Heart left ventricle (tissue), 16 donors: ENCODE results near the gene DTX3. TPM values are rescaled to one million over a fixed set of nuclear protein-coding genes. Genes with fewer than 3 reads are reported as not detected.

Experiments
- ATAC-seq, 4 donors: fragments of 200-7000 bp; cut with Tn5 transposase; one replicate each; pipeline ENCODE4 v1.9.1; 2020 to 2022; ENCODE audit warnings: moderate library complexity in 4 of 4, mild to moderate bottlenecking in 3 of 4, moderate number of reproducible peaks in 1 of 4
- DNase-seq, 5 donors: peaks; one replicate each; pipeline ENCODE4 v3.0.0-alpha.2; 2020
- H3K27ac ChIP-seq, 12 donors: fragments of 200-600 bp; sonication (generic) in 4 of 12; one replicate each; pipeline versions ENCODE4 v1.5.0 to v1.8.0; 2016 to 2022; ENCODE audit warnings: mild to moderate bottlenecking in 2 of 12
- H3K27me3 ChIP-seq, 9 donors: fragments of 200-600 bp; sonication (generic) in 2 of 9; one replicate each; pipeline versions ENCODE4 v1.5.1 to v1.8.0; 2016 to 2022; ENCODE audit warnings: mild to moderate bottlenecking in 3 of 9
- H3K36me3 ChIP-seq, 9 donors: fragments of 200-600 bp; sonication (generic) in 2 of 9; one replicate each; pipeline versions ENCODE4 v1.5.0 to v1.8.0; 2018 to 2022; ENCODE audit warnings: mild to moderate bottlenecking in 2 of 9
- H3K4me1 ChIP-seq, 12 donors: fragments of 200-600 bp; sonication (generic) in 4 of 12; one replicate each; pipeline versions ENCODE4 v1.5.0 to v1.8.0; 2016 to 2022; ENCODE audit warnings: mild to moderate bottlenecking in 3 of 12
- H3K4me3 ChIP-seq, 12 donors: fragments of 200-600 bp; sonication (generic) in 4 of 12; one replicate each; pipeline versions ENCODE4 v1.5.0 to v1.8.0; 2017 to 2022; ENCODE audit warnings: mild to moderate bottlenecking in 9 of 12, moderate library complexity in 4 of 12
- H3K9me3 ChIP-seq, 12 donors: fragments of 200-600 bp; sonication (generic) in 4 of 12; one replicate each; pipeline versions ENCODE4 v1.5.0 to v1.8.0; 2016 to 2022; ENCODE audit warnings: mild to moderate bottlenecking in 1 of 12
- POLR2A ChIP-seq, 2 donors: fragments of 450-650 bp; IDR thresholded peaks; one replicate each; pipeline ENCODE4 v1.6.1; 2017; ENCODE audit warnings: antibody characterized with exemption in 2 of 2, mild to moderate bottlenecking in 2 of 2, moderate library complexity in 2 of 2
- WGBS, 4 donors: extraction: QIAGEN DNeasy Blood & Tissue Kit in 2 of 4; methylation state at CpG; one replicate each; pipeline versions ENCODE4 v1.1.5 to v1.1.7; 2013 to 2018; 5-methylcytosine and 5-hydroxymethylcytosine counted together
- intact Hi-C, 10 donors: fragments of 100-400 bp; cut with DNase I; formaldehyde crosslinking; loops; one replicate each; pipeline versions ENCODE4 v1.11.1 to v1.14.2; 2022
- polyA plus RNA-seq, 2 donors: library from polyadenylated mRNA; stranded (reverse); fragments of 200-250 nt; gene quantifications; one replicate each; pipeline ENCODE4 v1.2.3, GENCODE V29; 2013
- total RNA-seq, 9 donors: library from RNA; depleted of rRNA in 2 of 9; stranded (reverse); fragments of >200 nt in 2 of 9; fragmentation: NEBNext Ultra II Directional in 3 of 9; extraction: Animal tissue kit (Norgen Biotek cat#: 25700) in 3 of 9; gene quantifications; one replicate each; pipeline versions ENCODE4 v1.1.0 to v1.2.4, GENCODE V29; 2016 to 2023
- TF ChIP-seq, protein P1 (sequence below), 12 donors: fragments of 200-600 bp; sonication (generic) in 4 of 12; IDR thresholded peaks; one replicate each; pipeline versions ENCODE4 v1.5.0 to v1.8.0; 2018 to 2022; ENCODE audit warnings: antibody characterized with exemption in 12 of 12, mild to moderate bottlenecking in 5 of 12
- donor health status: ischemic (EF 13 %, LVEDD 7.1; RV severe dilation, severe dysfunction).
- donor health status: healthy with polysubstance abuse.
- donor health status: DM: no; HTN: yes; CAD: no.
- donor health status: DM: no; HTN: no; CAD: no.
- donor health status: ischemic (EF 25% LVEDD 6.9; RV normal size, moderate dysfunction).
- donor health status: ischemic (EF 25% LVEDD 5.7; RV mildly dilated, moderate dysfunction).
- donor health status: healthy.
- donor health status: DM: yes; HTN: yes; CAD: no.
- donor health status: ischemic (EF 35%, LVEDD 5.7; RV mildly dilated, moderate dysfunction).
- donor health status: nonischemic (EF 11% LVEDD 7.7; RV severe dilation, severe dysfunction).
- donor health status: DM: yes; HTN: yes; CAD: no.
- donor health status: PGD.
- donor health status: ischemic (EF 29% LVEDD 5.4; RV normal size, mild dysfunction).
- donor health status: nonischemic (EF 23%, LVEDD 6.1; RV moderate dilation, normal function).

The DTX3 gene
- total and polyA plus RNA-seq, 11 donors = 15.6 to 30.7 (median 22.4) TPM

DNA sequence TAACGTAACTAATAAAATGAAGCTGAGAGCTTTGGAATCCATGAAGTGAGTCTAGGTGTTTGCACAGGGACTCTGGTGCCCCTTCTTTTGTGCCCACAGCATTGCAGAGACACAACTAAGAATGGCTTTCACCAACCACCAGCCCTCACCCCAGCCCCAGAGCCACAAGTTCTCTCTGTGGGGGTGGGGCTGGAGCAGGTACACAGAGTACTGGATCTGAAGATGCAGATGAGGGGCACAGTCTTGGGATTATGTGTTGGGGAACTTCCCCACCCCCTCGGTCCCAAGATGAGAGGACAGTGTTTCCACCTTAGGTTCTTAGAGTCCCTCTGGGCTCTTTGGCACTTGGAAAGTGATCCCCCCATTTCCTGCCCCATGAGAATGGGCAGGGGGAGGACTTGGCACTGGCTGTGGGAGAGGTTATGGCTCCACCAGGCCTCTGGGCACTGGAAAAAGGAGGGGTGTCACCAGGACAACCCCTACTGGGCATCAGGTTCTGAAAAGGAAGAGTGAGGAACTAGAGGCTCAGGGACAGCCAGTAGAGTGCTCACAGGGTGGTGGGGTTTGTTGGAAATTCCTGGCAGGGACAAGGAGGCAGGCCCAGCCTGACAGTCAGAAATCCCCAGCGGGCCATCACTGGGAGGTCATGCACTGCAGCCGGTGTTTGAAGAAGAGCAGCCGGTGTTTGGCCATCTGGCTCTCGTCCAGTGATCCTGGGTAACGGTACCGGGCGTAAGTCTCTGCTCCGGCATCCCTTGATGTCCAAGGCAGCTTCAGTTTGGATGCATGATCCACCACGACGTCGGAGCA, 21.7 kb downstream of the DTX3 start:
- DNase-seq (peak in 2 of 5 donors; percentile 17 to 63), ATAC-seq (no peak)
- intact Hi-C loops = loop anchor here in 4 of 10 donors (10.0 kb wide), 2 partner anchors 162 to 172 kb away; partner anchors contain the start of genes GLI1 (in 2 of the 4) and INHBE (in 2 of the 4)
- H3K27me3 ChIP-seq = peaks cover 3 to 86% (median 31%) of the 10 kb centered on the region in 9 donors
- 51 to 65% (median 54%) methylated on average over 13 of the region's 13 CpGs for WGBS, 4 donors
- H3K27ac ChIP-seq = no peak overlapping the region
- TF ChIP-seq POLR2A (IDR thresholded peaks at IDR 0.05) = no peak
- TF ChIP-seq, protein P1, sequence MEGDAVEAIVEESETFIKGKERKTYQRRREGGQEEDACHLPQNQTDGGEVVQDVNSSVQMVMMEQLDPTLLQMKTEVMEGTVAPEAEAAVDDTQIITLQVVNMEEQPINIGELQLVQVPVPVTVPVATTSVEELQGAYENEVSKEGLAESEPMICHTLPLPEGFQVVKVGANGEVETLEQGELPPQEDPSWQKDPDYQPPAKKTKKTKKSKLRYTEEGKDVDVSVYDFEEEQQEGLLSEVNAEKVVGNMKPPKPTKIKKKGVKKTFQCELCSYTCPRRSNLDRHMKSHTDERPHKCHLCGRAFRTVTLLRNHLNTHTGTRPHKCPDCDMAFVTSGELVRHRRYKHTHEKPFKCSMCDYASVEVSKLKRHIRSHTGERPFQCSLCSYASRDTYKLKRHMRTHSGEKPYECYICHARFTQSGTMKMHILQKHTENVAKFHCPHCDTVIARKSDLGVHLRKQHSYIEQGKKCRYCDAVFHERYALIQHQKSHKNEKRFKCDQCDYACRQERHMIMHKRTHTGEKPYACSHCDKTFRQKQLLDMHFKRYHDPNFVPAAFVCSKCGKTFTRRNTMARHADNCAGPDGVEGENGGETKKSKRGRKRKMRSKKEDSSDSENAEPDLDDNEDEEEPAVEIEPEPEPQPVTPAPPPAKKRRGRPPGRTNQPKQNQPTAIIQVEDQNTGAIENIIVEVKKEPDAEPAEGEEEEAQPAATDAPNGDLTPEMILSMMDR (IDR thresholded peaks at IDR 0.05) = no peak
- no peaks in the 10 kb centered on the region for H3K9me3 ChIP-seq
- H3K4me3 ChIP-seq = no peak overlapping the region
- peaks cover 0 to 23% (median 8%) of the 10 kb centered on the region in 12 donors for H3K4me1 ChIP-seq
- peaks cover 0 to 10% (median 0%) of the 10 kb centered on the region in 9 donors for H3K36me3 ChIP-seq

DNA sequence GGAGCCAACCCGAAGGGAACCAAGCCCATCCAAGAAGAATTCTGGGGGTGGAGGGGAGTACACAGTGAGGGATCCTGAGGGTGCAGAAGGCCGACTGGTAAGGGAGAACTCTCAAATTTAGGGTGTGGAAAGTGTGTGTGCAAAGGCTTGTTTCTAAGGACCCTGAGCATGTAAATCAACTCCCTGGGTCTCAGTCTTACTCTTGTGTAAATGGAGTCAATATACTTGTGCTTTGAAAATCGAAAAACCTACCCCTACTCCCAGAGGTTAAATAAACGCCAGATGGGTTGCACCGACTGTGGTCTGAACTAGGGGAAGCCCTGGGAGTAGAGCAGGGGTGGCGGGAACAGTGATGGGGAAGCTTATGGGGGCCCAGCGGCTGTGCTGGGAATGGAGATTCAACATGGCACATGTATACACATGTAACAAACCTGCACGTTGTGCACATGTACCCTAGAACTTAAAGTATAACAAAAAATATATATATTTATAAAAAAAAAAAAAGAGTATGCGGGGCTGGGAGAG, 22.4 kb downstream of the DTX3 start:
- H3K27ac ChIP-seq = no peak overlapping the region
- DNase-seq (no peak), ATAC-seq (no peak)
- peaks cover under 1 to 86% (median 28%) of the 10 kb centered on the region in 9 donors for H3K27me3 ChIP-seq
- intact Hi-C loops = loop anchor here in 4 of 10 donors (10.0 kb wide), 2 partner anchors 162 to 172 kb away; partner anchors contain the start of genes GLI1 (in 2 of the 4) and INHBE (in 2 of the 4)
- H3K4me3 ChIP-seq = peak overlapping the region in 1 of 12 donors; percentile 4
- TF ChIP-seq, protein P1 (IDR thresholded peaks at IDR 0.05) = no peak
- TF ChIP-seq POLR2A (IDR thresholded peaks at IDR 0.05) = no peak
- 49 to 59% (median 55%) methylated on average over 9 of the region's 9 CpGs for WGBS, 4 donors
- peaks cover 0 to 17% (median 4%) of the 10 kb centered on the region in 12 donors for H3K4me1 ChIP-seq
- peaks cover 0 to 10% (median 0%) of the 10 kb centered on the region in 9 donors for H3K36me3 ChIP-seq
- no peaks in the 10 kb centered on the region for H3K9me3 ChIP-seq

DNA sequence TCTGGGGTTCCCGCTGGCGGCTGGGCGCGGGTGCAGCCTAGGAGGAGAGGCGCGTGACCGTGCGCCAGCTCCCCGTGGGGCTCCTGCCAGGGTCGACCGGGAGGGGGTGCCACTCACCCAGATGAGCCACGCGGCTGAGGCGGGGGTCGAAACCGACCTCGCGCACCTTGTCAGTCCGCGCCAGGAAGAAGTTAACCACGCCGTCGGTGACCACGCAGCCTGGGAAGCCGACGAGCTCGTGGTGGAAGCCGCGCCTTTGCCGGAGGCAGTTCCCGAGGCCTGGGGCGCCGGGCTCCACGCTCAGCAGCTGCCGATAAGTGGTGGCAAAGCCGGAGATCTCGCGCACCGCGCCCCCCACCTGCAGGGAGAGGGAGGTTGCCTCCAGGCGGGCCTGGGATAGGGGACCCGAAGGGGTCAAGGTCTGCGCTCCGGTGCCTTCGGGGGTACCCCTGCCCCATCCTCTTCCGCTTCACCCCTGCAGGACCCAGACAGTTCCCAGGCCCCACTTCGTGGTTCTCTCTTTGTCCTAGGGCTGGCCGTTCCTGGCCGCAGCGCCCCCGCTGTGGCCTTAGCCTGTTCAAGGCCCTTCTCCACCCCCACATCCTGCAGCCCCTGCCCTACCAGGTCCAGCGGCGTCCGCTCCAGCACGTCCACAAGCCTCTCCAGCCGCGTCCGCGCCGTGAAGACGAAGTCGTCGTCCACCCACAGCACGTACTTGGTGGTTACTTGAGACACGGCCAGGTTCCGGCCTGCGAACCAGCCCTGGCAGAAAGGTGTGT, 23.1 kb downstream of the DTX3 start:
- ATAC-seq = no peak
- Histone ChIP-seq H3K36me3 (peaks cover 0 to 10% (median 0%) of the 10 kb centered on the region in 9 donors), H3K4me3 (peak overlapping the region in 1 of 12 donors; percentile 4), H3K9me3 (no peaks in the 10 kb centered on the region), H3K27me3 (peaks cover 5 to 86% (median 29%) of the 10 kb centered on the region in 9 donors), H3K27ac (no peak overlapping the region), H3K4me1 (peaks cover 0 to 22% (median 7%) of the 10 kb centered on the region in 12 donors)
- TF ChIP-seq POLR2A (IDR thresholded peaks at IDR 0.05) = no peak
- TF ChIP-seq, protein P1 (IDR thresholded peaks at IDR 0.05) = peak in 1 of 12 donors; percentile 9
- peak in 2 of 5 donors; percentile 16 to 63 for DNase-seq
- 20 to 37% (median 34%) methylated on average over 44 to 67 of the region's 67 CpGs for WGBS, 4 donors
- intact Hi-C loops = loop anchor here in 4 of 10 donors (10.0 kb wide), 2 partner anchors 163 to 173 kb away; partner anchors contain the start of genes GLI1 (in 2 of the 4) and INHBE (in 2 of the 4)
